ENCODE measurements around the gene PLD5. TPM values are rescaled to one million over a fixed set of nuclear protein-coding genes. Genes with fewer than 3 reads are reported as not detected.
"Not testable (repeated sequence)": the region's sequence is repeated elsewhere in the genome, so short reads cannot be mapped to it uniquely, and the experiment has no call there.

The PLD5 gene
- total RNA-seq, 1 experiment from 2014 or later, result 0.11 TPM

DNA sequence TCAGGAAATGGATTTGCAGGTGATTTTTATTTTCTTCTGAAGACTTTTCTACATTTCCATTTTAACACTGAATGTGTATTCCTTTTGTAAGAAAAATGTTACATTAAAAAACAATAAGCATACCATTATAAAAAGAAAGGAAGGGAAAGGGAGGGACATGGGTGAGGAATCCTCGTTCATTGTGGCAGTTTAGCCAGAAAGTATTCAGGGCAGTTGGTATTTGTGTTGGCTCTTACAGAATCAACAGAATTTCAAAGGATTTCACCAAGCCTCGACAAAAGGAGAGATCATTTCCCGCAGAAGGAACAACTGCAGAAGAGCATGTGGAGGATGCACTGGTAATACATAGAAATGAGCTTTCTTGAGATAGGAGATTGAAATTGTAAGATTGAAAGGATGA, 35.0 kb downstream of the PLD5 start:
- no peak for DNase-seq (ENCODE audit: low read depth)

DNA sequence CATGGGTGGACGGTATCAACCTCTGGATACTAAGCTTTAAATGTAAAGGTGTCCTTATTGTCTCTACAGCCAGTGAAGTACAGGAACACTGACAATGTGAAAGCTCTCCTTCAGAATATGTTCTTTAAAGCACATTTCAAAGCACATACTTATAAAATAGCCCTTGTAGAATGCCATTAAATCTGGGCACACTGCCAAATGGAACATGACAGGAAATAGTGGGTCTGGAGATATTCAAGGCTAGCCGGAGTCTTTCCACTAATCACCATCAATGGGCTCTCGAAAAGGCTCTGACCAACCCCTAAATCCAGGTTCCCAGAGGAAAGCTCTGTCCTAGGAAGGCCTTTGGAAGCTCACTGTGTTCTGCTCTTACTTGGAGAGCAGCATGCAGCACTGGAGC, 46.6 kb downstream of the PLD5 start:
- DNase-seq (ENCODE audit: low read depth), result no peak

DNA sequence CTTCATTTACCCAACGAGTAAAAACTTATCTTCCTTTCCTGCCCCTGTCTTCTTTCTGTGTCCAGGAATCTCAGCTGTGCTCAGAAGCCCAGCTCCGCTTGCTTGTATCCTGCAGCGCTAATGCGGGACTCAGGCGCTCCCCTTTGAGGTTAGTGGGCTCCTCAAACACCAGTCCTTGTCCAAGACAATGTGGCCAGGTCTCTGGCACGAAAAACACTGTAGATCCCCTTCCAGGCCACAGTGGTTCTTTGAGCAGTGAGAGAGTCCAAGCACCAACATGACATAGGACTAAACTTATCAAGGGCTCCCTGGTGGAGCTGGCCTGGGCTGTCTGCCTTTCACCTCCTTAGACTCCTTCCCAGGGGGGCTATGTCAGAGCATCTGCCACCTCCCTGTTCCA, 53.7 kb downstream of the PLD5 start:
- DNase-seq (ENCODE audit: low read depth), result no peak

DNA sequence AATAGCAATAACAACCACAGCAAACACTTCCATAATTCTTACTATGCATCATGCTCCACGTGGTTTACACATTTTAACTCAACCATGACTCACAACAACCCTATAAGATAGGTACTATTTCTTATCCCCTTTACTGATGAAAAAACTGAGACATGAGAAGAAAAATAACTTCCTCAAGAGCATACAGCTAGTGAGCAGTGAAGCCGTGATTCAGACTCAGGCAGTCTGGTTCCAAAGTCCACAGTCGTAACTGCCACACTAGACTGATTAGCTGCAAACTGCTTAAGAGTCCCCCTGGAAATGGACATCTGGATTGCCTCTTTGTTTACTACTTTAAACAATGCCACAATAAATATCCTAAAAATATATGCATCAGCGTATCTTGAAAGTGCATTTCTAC, 55.7 kb downstream of the PLD5 start:
- peak; percentile 14 for DNase-seq (ENCODE audit: low read depth)

DNA sequence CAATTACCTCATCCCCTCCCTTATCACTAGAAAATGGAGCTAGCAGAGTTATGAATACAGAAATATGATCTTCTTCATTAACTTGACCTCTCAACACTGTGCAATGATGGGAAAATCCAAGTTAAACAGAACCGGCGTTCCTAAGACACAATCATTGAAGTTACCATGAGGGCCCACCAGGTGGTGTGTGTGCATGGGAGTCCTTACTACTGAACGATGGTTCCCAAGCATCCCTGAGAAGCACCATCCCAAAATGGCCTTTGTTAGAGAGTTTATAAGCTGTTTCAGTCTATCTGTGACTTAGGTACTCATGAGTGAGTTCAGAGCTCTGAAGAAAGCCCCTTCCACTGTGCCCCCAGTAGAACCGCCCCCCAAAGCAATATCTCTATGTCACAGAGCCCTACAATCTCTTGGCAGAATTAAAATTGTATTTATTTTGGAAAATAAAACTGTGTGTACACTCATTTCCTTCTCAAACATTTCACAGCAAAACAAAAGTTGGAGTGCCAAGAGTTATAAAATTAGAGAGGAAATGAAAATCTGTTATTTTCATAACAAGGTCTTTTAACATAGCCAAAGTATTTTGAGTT, 56.8 kb downstream of the PLD5 start:
- DNase-seq (ENCODE audit: low read depth), result peak; percentile 68

DNA sequence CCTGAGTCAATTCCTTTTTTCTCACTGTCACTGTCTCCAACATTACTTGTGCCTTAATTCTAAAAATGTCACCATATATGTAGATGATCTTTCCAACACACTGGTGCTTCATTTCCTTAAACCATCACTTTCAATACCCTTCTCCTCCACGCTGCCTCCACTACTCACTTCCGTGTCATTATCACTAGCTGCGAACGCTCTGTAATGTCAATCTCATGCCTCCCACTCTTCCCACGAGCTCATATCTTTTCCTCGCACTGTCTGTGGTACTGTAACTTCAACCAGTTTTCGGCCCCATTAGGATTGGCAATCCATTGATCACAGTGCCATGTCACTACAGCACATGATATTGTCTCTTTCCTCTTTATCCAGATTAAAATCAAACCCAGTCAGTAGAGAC, 61.6 kb downstream of the PLD5 start:
- no peak for DNase-seq (ENCODE audit: low read depth)

DNA sequence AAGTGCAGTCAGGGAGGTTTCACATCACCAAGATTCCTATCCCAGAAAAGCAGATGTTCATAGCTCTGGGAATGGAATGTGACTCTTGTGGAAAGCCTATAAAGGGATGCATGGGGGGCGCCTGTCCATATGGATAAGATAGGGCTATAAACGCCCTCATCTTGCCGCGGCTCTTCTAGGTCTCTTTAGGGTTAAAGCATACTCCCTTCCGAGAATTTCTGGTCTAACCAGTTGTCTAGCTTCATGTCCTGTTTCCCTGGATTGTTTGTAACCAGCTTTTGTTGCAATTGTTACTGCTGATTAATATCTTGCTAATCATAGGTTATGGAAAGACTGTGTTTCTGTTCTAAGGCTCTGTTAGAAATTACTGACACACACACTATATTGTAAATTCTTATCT, 64.8 kb downstream of the PLD5 start:
- DNase-seq (ENCODE audit: low read depth), result not testable (repeated sequence)

DNA sequence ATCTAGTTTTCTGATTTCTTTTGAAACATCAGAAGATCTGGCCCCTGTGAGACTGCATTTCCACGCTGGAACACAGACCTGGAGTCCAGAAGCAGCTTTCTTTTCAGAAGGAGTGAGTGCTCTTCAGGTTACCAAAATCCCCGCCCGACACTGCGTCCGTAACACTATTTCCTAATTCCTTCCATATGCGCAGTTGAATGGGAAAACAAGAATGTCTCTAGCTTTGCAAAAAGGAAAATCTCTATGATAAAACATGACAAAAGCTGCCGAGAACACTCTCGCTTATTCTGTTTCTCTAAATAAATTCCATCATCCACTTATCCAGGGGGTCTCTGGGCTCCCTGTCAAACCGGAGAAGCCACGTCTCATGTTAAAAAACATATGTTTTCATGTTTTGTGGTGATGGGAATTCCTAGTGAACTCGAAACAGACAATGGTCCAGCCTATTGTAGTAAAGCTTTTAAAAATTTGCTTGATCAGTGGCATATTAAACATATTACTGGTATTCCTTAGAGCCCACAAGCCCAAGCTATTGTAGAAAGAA, 67.7 kb downstream of the PLD5 start:
- DNase-seq (ENCODE audit: low read depth), result no peak

DNA sequence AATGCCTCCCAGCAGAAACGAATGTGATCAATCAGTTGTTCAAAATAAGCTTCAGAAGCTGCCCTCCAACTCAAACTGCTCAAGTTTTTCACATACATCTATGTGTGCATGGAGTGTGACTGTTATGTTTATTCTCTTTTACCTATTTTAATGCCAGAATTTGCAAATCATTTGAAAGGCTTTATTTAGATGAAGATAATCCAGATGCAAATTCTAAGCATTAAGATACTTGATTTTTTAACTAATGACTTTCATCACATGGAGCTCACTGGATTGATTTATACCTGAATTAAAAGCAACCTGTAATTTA, 69.5 kb downstream of the PLD5 start:
- no peak for DNase-seq (ENCODE audit: low read depth)

DNA sequence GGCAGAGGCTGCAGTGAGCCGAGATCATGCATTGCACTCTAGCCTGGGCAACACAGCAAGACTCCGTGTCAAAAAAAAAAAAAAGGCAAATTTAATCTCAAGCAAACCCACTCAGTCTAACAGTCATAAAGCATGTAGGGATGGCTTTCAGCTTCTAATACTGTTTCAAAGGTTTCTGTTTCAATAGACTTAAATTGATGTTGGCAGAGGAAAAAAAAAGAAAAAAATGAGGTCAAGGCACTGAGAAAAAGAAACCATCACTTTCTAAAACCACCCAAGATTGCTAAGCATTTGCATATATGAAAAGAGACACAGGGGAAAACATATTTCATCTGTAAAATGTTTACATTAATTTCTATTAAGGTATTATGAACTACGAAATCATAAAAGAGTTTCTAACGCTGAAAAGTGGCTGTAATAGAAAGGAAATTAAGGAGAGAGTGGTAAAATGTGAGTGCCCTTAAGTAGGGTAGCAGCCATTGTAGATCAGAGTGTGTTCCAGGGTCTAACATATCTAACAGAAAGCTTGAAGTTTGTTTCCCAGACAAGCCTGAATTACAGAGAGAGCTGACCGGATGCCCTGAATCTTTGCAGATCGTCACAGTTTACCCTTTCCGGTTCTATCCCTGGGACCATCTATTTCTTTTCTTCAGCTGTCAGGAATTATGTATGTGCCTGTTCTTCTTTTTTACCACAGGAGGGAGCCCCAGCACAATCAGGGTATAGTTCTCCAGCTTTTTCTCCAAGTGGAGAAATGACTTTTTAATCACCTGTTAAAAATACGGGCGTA, 70.0 kb downstream of the PLD5 start:
- DNase-seq (ENCODE audit: low read depth), result peak; percentile 59

DNA sequence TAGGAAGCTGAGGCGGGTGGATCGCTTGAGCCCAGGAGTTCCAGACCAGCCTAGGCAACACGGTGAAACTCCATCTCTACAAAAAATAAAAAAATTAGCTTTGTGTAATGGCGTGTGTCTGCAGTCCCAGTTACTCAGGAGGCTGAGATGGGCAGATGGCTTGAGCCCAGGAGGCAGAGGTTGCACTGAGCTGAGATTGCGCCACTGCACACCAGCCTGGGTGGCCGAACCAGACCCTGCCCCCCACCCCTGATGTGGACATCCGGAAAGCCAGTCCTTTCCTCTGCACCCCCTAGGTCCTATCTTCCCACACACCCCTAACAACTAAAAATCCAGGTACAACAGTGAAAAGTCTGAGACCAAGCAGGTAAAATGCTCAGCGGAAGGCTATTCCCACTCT, 71.9 kb downstream of the PLD5 start:
- no peak for DNase-seq (ENCODE audit: low read depth)

DNA sequence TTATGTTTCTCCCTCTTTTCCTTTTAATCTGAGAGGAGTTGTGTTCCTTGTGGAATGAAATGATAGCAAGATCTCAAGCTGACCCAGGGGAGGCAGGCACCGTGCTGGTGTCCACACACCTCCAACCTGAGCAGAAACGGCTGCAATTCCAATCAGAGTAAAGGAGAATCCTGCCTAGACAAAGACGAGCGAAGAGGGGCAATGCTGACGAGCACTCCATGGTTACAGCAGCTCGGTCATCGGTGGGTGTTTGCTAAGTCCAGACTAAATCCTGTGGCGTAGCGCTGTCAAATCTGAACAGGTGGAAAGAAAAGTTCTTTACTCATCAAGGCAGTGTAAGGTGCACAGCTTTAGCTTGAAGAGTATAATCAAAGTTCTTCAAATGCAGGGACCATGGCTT, 74.8 kb downstream of the PLD5 start:
- DNase-seq (ENCODE audit: low read depth), result no peak

DNA sequence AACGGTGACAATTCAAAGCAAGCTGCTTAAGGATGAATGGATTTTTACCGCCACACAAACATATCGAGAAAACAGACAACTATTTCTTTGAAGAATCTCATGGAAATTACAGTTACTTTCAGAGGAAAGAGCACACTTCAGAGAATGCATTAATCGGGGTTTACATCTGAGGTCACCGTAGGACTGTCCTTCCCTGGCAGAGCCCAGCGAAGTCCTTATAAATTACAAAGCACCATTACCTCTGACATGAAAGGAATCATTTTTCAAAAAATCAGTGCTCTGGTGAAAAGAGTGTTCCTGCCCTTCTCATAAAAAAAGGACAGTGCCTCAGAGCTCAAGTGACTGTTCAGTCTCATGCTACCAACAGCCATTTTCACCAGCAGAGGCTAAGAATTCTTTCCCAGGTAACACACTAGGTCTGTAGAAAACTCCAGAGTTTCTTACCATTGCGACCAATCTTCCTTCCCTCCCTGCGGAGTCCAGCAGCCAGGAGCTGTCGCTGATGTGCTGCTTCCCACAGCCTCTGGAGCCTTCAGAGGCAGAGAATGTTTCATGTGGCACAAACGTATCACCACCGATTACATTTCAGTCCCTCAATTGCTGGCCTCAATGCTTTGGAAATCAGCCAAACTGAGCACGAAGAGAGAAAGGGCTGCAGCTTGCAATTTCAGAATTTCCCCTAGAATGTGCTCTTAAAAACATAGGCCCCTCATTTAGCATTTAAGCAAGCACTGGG, 75.4 kb downstream of the PLD5 start:
- DNase-seq (ENCODE audit: low read depth), result peak; percentile 9

DNA sequence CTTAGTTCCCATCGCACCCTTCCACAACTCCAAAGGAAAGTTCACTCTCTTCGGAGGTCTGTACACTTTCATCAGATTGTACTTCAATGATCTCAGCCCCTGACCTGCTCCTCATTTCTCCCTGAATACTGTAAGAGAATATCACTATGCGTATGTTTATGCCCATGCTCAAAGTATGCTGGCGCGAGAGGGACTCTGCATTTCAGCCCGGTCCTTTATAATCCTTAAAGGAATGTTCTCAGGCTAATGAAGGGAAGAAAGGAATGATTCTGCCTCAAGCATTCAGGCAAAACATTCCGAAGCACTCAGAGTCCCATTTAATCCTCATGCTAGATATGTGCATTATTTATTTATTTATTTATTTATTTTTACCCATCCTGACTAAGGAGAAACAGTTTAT, 76.8 kb downstream of the PLD5 start:
- no peak for DNase-seq (ENCODE audit: low read depth)

DNA sequence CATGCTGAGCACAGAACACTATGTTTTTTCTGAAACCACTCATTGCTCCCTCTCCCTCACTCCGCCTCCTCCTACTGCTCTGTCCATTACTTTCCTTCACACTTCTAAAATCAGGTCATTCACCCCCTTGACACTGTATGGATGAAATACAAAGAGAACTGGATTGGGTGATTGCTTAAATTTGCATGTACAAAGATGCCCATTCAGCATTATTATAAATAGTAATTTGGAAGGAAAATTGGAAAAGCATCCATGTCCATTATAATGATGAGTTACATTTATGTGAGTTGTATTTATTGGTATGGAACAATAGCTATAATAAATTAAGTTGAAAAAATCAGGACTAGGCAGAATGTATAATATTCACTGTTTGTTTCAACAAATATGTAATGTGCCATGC, 83.7 kb downstream of the PLD5 start:
- DNase-seq (ENCODE audit: low read depth), result no peak

DNA sequence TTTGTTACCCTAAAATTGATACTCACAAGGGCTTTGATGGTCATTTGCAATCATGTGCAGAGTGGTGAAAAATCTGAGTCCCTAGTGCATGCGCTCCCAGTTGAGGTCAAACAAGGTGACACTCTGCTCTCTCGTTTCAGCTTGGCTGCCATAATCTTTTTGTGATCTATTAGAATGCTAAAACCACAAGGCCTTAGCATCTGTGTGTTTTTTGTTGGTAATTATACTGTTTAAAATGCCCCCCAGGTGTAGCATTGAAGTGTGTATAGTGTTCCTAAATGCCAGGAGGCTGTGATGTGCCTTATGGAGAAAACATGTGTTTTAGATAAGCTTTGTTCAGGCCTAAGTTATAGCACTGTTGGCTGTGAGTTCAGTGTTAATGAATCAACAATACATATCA, 89.3 kb downstream of the PLD5 start:
- DNase-seq (ENCODE audit: low read depth), result no peak

DNA sequence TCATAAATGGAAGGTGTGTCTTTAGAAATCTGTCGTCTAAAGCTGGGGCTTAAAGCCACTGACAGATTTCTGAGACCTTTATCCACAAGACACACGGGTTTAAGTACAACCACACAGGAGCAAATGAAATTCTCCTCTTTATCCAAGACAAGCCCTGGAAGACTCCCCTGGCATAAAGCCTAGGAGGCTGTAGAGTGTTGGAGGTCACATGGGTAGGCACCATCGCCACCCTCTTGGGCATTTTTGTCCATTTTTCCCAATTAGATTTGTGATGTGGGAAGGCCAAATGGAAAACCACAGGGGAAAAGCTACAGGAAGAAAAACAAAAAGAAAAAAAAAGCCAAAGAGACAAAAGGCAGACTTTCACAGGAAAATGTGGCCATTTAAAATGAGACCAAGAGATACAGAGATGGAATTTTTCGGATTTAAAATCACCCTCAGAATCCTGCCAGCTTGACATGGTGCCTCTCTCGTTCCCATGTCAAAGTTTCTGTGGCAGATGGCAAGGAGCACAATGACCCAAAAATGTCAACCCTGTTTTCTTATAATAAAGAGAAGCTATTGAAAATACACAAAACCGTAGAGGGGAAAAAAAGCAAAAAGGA, 91.9 kb downstream of the PLD5 start:
- DNase-seq (ENCODE audit: low read depth), result no peak

DNA sequence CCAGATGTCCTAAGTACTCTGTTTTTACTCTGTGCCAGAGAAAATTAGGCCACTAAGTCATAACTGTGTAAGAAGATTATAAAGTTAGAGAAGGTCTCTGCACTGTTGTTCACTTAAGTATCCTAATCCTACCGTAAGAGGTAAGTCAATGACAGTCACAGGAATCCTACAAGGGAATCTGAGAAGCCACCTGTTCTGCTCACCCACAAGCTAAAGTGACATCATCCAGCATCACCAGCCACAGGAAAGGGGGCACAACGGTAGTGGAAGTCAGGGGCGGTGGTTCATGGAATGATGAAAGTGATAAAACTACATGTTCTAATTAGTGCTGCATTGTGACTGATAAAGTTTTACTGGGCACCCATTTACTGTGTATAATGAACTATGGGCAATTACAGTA, 92.7 kb downstream of the PLD5 start:
- DNase-seq (ENCODE audit: low read depth), result no peak

DNA sequence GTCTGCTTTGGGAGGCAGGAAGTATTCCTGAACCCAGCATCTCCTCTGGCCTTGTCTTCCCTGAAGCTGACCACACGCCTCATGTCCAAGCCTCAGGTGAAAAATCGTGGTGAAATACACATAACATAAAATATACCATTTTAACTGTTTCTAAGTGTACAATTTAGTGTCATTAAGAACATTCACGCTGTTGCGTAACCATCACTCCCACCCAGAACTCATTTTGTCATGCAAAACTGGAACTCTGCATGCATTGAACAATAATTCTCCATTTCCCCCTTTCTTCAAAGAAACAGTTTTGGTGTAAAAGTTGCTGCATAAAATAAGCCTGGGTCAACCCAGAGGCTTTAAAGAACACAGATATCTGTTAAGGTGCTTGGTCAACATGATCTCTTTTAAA, 93.5 kb downstream of the PLD5 start:
- no peak for DNase-seq (ENCODE audit: low read depth)

DNA sequence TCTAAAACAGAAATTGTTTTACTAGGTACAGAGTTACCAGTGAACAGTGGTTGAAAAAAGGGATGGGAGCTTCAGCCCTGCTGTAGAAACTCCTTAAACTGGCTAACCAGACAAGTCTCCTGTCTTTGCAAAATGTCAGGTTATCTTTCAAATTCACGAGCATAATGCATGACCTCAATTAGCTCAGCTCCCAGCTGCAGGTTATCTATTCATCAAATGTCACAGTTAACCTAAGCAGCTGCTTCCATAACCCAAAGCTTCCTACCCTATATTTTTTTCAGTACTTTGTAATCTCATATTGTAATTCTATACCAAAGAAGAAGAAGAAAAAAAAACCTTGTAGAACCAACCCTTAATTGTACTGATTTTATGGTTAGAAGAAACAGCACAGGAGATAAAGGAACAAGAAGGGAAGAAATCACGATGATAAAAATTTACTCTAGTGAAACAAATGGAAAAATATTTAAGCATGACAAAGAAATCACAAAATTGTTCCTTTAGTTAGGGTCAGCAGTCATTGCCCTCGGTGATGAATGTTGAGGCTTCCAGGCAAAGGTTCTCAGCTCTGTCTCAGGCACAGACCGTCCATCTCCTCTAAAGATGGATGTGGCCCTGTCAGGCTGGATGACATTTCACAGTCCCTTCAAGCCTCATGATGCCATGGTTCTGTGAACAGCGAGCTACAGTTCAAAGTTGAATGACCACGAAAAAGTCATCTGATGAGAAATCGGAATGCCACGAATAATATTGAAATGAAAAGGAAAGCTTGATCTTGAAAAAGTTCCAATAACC, 95.9 kb downstream of the PLD5 start:
- DNase-seq (ENCODE audit: low read depth), result no peak

DNA sequence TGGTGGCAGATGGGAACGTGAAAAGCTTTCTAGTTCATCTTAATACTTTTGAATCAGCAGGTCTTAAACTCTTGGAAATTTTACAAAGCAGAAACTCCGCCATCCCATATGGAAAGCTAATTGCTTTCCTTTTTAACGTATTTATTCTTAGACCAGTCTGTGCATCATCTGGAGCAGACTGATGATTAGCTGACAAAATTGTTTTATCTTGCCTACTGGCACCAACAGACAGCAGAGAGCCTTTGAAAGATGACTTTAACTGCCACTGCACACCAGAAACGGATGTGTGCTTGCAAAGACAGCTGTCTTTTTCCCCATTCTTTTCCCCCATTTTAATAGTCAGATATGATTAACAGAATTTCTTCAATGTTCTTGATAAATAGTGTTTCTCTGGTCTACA, 97.0 kb downstream of the PLD5 start:
- DNase-seq (ENCODE audit: low read depth), result no peak

All from Daoy (cell line).